TTC549 (cell line): ENCODE measurements around the gene LENEP.

Source experiments
- FAIRE-seq: peaks from 2 replicates; lab custom pipeline; 2012; peaks lifted over from hg19 to GRCh38; lab: Jason Lieb, UNC

The LENEP gene

DNA sequence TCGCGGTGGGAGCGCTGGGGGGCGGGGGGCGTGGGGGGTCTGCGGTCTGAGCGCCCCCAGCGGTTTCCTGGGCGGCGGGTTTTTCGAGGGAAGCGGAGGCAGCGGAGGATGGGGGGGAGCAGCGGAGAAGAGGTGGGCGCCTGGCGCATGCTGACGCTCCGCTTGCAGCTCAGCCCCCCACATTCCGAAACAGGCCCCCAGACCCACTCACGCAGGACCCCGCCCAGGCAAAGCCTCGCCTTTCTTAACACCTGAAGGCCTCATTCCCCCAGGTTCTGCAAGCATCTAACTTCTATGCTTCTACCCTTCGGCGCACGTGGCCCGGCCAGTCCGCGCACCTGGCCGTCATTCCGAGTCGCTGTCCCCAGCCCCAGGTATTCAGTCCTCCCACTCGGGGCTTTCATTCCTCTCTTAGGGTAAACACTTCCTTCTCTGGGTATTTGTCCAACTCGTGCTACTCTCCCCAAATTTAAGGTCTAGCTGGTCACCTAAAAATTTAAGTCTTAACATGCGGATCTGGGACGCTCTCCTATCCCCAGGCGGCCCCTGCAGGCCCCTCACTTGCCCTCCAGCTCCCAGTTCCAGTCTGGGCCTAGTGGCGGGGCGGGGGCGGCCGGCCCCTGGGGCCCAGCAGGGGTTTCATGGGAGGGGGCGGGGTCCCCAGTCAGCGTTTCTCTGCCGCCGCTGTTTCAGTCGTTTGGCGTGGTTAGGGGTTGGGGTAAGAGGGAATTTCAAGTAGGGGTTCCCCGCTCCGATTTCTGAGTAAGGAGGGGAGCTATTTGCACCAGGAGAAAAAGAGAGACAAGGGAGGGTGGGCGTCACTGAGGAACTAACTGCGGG, 6.4 kb downstream of the LENEP start:
- FAIRE-seq, result no peak

DNA sequence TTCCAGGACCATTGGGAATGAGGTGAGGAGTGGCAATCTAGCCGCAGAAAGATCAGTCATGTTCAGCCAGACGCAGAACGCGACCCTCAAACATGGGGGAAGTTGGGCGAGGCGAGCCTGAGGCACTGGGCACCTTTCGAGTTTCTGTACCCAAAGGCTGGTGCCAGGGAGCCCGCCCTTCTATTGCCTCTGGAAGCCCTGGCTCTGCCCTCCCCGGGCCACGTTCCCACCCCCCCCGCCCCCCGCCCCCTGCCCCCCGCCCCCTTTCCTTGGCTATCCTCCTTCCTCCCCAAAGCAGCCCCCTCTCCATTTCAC, 7.0 kb downstream of the LENEP start:
- no peak for FAIRE-seq

DNA sequence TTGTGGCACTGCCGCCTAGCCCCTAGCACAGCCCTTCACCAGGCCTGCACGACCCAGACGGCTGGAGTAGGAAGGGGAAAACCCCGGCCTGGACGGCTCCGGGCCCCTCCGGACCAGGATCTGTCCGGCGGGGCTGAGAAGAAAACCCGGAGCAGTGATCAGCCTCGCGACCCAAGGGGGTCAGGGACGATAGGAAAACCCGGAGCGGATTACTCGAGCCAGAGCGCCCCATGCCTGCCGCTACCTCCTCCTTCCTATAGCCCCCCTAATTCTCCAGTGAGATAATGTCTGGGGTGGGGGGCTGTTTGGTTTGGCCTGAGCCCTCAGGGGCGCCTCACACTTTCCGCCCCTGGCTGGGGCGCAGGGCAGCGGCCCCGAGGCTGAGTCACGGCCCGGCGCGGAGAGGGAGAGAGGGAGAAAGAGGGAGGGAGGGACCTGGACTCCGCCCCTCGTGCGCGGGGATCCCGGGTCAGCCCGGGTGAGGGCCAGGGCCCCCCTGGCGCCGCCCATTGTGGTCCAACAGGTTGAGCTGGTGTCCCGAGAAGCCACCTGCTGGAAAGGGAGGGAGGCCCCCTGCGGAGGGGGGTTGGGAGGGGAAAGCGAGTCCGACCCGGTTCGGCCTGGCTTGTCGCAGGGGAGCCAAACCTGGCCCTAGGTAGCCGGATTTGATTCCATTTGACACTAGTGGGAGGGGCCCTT, 7.5 kb downstream of the LENEP start:
- peak; percentile 28 for FAIRE-seq

DNA sequence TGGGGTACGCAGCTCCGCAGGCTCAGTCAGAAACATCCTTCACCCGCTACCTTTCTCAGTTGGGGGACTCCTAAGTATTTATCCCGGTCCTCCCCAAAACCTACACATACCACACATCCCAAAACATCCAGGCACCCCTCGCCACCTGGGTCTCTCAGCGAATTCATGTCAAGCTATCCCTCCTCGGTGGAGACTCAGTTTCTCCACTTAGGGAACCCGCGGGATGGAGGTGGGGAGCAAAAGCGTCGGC, 8.0 kb downstream of the LENEP start:
- FAIRE-seq, result no peak

DNA sequence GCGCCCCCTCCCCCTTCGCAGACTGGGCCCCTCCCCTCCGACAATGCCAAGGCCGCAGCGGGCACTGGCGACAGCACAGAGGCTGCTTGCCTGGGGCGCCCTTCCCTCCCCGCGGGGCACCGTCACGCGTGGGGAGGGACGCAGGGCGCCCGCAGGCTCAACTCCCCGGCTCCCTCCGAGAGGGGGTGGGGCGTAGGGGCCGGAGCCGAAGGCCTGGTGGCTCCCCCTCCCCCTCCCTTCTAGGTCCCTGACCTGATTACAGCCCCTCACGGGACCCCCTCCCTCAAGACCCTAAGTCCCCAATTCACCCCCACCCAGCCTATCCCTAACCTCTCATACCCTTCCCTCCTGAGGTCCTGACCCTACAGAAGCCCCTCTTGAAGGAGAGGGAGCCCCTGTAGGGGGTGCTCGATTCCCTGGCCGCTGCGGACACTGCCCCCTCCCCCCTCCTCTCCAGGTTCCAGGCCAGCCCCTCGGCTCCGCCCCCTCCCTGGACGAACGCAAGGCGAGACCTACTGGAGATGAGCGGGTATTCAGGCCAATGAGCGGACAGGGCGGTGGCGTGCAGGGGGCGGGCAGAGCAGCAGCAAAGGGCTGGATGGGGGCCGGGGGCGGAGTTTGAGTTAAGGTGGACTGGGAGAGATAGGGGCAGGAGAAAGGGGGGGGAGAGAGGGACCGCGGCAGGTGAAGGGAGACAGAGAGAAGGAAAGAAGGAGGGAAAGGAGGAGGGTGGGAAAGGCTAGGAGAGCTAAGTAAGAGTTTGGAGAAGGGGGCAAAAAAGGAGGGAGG, 8.5 kb downstream of the LENEP start:
- FAIRE-seq, result peak; percentile 93

DNA sequence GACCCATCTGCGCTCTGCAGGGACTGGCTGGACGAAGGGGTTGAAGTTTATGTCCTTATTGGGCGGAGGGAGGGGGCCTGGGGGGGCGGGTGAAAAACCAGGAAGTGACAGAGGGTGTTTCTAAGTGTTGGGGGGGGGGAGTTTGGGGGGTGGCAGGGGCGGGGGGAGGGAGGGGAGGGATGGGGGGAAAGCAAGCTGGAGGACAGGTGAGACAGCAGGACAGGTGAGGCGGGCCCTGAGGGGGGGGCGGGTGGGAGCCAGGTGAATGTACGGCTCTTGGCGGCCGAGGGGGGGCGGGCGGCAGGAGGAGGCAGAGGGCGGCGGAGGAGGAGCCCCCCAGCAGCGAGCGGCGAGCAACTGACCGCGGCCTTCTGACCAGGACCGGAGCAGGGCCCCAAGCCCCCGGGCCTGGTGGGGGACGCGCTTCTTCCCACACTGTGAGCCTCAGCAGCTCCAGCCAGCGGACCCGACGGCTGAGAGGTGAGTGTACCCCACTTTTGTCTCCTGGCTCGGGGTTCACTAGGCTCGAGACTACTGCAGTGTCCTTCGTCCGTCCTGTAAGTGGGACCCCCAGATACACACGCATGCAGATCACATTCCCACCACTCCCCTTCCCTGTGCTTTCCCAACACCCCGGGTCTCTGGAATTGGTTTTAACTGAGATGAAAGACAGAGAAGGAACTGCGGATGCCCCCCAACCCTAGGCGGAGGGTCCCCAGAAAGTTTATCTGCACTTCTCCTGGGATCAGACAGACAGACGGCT, 9.3 kb downstream of the LENEP start, which contains the start of gene ZBTB7B:
ZBTB7B (plus strand) TSS at position 339 of the 763 bp plus-strand sequence. CDS start 11,859 bp downstream, outside the sequence.
- FAIRE-seq, result no peak

DNA sequence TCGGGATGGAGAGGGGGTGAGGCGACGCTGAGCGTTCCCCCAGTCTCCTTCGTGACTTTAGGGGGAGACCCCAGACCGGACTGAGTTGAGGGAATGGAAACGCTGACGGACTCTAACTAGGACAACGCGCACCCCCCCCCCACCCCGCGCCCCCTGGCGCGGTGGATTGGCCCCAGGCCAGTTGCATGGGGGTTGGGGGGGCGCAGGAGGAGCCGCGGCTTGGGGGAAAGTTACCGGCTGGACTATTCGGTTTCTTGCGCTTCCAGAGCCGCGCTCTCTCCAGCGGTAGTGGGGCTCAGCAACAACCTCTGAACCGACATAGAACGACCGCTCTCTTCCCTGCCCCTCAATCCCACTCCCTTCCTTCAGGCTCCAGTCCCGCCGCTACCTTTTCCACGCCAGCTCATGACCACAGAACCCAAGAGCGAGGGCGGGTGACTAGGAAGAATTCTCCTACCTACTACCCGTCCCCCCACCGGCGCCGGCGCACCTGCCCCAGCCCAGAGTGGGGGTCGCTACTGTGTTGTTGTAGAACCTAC, 9.9 kb downstream of the LENEP start:
- no peak for FAIRE-seq

DNA sequence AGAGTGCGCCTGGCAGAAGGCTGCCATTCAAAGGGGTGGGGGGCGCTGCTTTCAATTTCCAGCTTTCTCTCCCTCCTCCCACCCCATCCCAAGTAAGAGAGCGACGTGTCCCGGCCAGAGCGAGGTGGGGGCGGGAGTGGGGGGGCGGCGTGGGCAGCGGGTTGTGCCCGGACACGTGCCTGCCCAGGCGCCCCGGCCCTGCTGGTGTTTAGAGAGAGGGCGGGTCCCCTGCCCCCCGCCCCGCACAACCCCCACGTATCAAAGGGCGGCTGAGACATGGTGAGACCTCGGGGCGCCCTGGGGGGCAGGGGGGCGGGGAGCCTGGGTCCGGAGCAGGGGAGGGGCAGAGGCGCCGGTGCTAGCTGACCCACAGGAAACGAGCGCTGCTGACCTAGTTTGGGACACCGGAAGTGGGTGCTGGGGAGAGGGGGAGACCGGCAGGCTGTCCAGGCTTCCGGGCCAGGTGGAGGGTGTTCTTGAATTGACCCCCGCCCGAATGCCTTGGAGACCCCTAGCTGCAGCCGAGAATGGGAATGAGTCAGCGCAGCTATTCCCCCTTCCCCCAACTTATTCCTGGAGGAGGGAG, 10.5 kb downstream of the LENEP start:
- FAIRE-seq, result no peak

DNA sequence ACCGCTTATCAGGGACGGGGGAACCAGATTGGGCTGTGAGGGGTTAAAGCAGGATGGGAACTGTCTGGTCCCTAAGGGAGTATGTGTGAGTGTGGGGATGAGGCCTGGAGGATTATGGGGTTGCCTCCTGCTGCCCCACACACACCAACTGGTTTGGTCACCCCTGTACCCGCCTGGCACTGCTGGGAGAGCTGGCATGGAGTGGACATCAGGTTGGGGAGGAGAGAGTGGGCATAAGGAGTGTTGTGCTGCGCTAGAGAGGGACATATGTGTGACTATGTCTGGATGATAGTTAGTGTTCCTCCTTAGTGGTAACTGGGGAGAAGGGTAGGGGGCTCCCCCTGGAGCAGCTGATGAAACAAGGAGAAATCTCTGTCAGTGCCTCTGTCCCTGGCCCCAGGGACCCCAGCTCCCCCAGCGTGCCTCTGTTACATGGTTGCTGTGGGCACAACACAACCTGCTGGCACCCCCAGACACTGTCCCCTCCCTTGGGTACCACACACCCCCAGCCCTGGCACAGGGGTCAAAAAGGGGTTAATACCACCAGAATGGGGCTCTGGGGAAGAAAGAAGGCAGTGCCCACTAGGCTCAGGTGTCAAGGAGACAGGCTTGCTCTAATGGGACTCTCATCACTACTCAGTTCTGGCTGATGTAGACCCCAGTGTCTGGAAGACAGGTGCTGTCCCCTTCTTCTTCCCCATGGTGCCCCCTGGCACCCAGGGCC, 11.1 kb downstream of the LENEP start:
- FAIRE-seq, result no peak

DNA sequence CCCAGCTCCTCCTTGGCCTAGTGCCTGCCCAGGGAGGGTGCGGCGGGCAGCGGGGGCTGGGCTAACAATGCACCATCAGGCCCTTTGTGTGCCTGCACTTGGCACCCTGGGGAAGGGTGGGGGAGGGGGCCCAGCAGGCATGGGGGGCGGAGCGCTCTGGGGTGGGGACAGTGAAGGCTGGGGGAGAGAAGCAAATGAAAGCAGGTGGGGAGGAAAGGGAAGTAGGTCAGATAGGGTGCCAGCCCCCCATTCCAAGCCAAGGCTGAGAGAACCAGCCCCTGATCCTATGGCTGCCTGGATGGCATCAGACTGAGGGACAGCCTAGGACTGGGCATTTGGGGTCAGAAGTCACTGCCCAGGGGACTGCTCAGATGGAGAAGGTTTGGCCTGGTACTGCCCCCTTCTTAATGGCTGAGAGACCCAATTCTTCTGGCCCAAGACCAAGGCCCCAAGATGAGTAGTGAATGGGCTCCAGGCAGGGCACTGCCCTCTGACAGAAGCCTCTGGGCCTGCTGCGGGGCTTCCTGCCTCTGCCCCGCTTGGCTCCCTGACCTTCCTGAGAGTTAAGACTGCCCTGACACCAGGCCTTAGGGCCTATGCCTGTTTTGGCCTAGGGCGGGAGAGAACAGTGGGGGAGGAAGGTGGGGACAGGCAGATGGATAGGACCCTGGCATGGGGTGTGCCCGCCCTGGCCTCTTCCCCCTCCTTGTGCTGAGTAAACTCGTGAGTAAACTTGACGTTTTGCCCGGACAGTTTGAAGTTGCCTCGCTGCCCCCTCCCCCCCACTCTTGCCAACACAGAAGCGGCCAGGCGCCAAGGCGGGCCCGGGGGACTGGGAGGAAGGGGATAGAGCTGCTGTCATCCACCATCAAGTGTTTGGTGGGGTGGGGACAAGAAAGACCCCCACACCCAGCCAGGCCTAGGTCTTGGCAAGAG, 12.0 kb downstream of the LENEP start:
- no peak for FAIRE-seq

DNA sequence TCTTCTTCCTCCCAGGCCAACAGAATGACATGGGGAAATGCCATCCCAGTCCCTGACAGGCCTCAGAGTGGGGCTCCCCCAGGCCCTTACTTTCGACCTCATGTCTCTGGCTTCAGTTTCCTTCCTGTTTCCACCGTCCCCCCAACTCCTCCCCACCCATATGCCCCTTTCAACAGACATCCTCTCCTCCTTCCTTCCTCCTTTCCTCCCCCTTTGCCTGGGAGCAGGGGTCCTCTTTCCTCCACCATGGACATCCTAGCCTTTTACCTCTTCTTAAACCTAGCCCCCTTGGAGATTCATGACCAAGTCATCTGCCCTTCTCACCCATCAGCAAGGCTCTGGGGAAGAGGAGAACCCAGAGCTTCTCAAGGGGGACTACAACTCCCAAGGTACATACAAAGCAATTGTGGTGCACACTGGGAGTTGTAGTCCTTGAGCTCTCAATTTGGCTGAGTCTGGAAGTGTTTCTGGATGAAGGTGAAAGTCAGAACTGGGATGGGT, 13.3 kb downstream of the LENEP start:
- FAIRE-seq, result peak; percentile 98

DNA sequence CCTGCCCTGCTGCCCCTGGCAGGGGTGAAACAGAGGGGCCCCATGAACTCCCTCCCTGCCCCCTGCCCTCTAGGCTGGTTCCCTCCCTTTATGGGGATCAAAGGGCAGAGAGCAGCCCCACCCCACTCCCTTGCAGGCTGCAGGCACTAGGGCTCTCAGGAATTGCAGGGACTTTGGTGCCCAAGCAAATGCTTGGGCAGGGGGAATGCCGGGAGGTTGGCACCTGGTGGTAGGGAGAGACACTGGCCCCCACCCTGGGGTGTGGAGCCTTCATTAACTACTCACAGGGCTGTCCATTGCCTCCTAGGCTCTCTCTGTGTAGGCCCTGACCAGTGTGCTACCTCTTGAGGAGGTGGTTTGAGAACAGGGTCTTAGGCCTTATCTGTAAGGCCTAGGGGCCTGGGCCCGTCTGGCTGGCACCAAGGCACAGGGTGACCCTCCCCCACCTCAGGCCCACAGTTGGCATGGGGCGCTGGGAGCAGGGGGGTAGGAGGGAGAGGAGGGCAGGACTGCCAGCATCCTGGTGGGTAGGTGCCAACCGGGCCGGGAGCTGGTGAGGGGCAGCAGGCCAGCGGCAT, 14.0 kb downstream of the LENEP start:
- no peak for FAIRE-seq

DNA sequence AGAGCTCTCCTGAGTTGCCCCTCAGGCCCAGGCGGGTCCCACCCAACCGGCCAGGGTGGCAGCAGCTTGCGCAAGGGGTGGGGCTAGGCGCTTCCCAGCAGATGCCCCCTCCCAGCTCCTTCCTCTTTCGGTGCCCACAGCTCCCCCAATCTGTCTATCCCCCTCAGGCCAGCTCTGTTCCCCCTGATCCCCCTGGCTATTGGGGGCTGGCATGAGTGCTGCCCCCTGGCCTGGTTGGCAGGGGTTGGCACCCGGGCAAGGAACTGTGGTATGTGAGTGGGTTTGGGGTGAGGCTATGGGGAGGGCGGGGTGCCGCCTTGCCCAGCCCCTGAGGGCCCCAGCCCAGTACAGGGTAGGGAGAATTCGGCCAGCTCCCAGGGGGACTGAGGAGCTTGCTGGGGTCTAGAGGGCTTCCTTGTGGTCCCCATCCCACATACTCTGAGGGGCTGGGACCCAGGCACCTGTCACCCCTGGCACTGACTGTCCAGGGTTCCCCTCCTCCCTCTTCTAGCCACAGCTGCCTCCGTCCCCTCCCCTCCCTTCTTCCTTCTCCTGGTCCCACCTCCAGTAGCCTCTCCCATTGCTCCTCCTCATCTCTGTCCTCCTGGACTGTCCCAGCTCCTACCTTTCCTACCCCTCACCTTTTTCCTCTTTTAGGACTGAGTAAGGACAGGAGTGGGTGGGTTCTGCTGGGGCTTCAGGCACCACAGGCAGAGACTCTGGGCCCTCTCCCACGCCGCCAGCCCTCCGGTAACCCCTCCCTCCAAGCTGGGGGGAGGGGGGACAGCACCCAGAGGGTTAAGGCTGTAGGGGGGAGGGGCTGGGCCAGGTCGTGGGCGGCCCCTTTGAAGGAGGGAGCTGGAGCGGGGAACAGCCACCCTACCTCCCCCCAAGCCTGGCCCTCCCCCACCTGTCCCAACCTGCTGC, 14.9 kb downstream of the LENEP start:
- no peak for FAIRE-seq

DNA sequence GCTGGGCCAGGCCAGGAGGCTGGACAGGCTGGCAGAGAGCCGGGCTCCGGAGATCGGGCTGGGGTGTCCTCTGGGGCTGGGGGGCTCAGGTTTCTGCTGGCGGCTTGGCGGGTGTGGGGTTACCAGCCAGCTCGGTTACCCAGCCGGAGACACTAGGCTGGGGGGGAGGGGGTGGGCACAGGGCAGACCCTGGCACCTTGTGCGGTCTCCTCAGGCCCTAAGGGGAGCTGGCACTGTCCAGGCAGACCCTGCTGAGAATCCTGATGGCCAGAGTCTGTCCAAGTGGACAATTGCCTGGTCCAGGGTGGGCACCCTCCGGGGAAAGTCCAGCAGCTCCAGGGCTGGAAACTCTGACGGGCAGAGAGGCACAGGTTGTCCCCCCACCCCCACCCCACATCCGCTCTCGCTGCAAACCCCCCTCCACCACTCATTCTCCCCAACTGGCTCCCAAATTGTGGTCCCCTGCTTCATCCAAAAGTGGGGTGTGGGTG, 15.9 kb downstream of the LENEP start:
- no peak for FAIRE-seq

DNA sequence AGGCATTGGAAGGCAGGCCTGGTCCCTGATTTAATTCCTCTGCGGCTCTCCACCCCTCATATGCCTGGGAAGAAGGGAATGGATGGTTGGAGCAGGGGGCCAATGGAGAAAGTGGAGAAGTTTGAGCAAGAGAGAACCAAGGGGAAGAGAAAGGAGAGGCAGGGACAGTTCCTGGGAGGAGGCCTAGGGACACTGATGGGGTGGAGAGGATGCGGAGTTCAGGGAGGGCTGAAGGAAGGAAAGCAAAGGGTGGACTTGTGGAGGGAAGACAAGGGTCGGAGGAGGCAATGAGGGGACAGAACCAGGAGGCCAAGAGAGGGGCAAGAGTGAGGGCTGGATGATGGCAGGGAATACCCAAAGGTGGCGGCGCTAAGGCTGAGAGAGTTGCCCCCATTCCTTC, 16.4 kb downstream of the LENEP start:
- FAIRE-seq, result no peak

DNA sequence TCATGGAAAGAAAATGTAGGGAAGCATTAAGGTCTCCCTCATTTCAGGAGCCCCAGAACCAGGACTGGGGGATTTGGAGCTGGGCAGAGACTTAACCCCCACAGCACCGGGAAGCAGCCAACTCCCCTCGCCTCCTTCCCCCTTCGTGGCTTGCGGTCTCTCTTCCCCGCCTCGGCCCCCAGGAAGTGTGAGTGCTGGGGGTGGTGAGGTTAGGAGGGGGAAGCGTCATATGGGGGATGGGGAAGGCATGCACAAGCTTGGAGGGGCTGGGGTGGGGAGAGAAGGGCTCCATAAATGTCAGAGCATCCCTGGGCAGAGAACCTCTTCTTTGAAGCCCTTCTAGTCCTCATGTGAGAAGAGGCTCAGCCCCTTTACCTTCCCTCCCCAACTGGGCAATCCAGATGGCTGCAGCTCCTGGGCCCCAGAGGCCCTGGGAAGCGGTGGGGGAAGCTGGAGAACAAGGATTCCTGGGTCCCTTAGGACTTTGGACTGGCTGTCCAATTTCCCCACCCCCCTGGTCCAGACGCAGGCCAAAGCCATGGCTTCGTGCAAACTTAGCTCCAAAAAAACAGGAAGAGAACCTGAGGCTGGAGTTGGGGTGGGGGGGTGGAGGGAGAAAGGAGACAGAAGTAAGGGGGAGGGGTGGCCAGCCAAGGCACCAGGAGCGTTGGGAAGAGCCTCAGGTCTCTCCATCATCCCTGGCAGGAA, 17.0 kb downstream of the LENEP start:
- no peak for FAIRE-seq

DNA sequence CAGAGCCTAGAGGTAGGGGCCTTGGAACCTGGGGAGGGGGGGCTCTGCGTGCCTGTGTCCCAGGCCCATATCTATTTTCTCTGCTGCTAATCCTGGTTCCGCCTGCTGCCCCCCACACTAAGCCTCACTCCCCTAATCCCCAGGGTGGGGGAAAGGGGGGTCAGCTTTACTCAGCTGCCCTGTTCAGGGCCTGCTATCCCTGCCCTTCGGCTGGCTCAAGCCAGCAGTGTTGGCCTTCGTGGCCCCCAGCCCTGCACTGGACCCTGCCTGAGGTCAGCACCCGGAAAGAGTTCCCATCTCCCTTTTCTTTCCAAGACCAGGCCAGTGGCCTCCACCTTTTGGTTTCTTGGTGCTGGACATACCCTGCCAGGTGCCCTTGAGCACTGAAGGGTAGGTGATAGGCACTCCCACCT, 17.6 kb downstream of the LENEP start:
- no peak for FAIRE-seq
